ENCODE measurements around the gene PTPRH. TPM values are rescaled to one million over a fixed set of nuclear protein-coding genes. Genes with fewer than 3 reads are reported as not detected.

PTPRH gene
- total RNA-seq, 1 experiment from 2014 or later = 15.9 TPM

DNA sequence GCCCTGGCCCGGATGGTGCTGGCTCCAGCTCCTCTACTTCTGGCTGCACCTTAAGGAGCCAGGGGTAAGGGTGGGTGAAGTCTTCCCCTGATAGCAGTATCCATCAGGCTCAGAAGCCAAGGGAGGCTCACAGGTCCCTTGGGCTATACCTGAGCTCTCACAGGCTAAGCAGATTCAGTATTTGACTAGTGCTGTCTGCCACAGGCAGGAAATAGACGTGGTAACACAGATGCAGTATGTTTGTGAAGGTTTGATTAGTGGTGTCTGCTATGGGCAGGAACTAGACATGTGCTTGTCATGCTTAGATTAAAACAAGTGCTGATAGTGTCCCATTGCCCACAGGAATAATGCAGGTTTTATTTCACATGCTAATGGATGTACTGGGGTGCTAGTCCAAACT is 33.2 kb downstream of the PTPRH start:
- H3K4me3 ChIP-seq (replicated peaks in 1 of 2; ENCODE audit: low read depth in 1 of 2, low read length in 2 of 2) = no peak overlapping the region
- peaks cover 0 to 5% of the 10 kb centered on the region in 2 experiments; a peak in 1 of 4 replicates for H3K9me3 ChIP-seq (ENCODE audit: control insufficient read depth in 1 of 2, insufficient read depth in 1 of 2, low read depth in 1 of 2, low read length in 2 of 2)
- no TSS peak for BruUV-seq (replicated peaks)
- no peak overlapping the region for H3K9ac ChIP-seq (ENCODE audit: low read length)
- intact Hi-C loops (cut with micrococcal nuclease) = no loop called here
- no peaks in the 10 kb centered on the region for H3K36me3 ChIP-seq (ENCODE audit: control insufficient read depth in 1 of 2, insufficient read depth in 2 of 2, low read length in 2 of 2)
- DNase-seq (ENCODE audit: low read depth, low spot score) (no peak), ATAC-seq (no peak)
- H2AFZ ChIP-seq (ENCODE audit: low read depth, low read length, poor library complexity, severe bottlenecking) = no peak overlapping the region
- H3K79me2 ChIP-seq (ENCODE audit: insufficient read depth, low read length) = no peaks in the 10 kb centered on the region
- RAD21 ChIA-PET (ENCODE audit: low non-redundant PET in 1 of 2, low total read pairs in 2 of 2, uncharacterized antibody in 2 of 2, unreplicated experiment in 2 of 2) = no interaction called here
- H3K27ac ChIP-seq (ENCODE audit: low read depth, low read length) = no peak overlapping the region; the same call in 1 of the 2 replicates
- POLR2A ChIA-PET = interaction anchor here (0.6 to 0.7 kb wide), 2 partner anchors 10 to 203 kb away, joined by 3 to 4 read pairs; no protein-coding TSS in a partner anchor
- H4K20me1 ChIP-seq (ENCODE audit: insufficient read depth) = no peaks in the 10 kb centered on the region
- H3K9me2 ChIP-seq (ENCODE audit: insufficient read depth) = no peaks in the 10 kb centered on the region
- no peaks in the 10 kb centered on the region for H3K27me3 ChIP-seq (ENCODE audit: insufficient read depth, low read length)
- H3K4me1 ChIP-seq (ENCODE audit: control insufficient read depth in 1 of 2, insufficient read depth in 2 of 2, low read length in 2 of 2) = peaks cover 17 to 59% of the 10 kb centered on the region in 2 experiments; a peak in 3 of 4 replicates
- CTCF ChIA-PET = interaction anchor here (0.8 to 2.4 kb wide), 4 partner anchors 10 to 35 kb away, joined by 3 to 13 read pairs (median 4); partner anchors contain the start of gene DNAAF3
- no peak overlapping the region for H3K4me2 ChIP-seq (ENCODE audit: low read length)
- TF ChIP-seq JUND (IDR thresholded peaks at IDR 0.05) (no peak), EGR1 (IDR thresholded peaks at IDR 0.05; ENCODE audit: low read depth) (no peak), CEBPB (IDR thresholded peaks at IDR 0.05; ENCODE audit: low read depth) (no peak), ZFX (IDR thresholded peaks at IDR 0.05) (no peak), SIN3A (IDR thresholded peaks at IDR 0.05; ENCODE audit: low read depth) (no peak), POLR2A (IDR thresholded peaks at IDR 0.05; ENCODE audit: borderline replicate concordance, extremely low read depth, insufficient read depth, insufficient read length) (no peak)

DNA sequence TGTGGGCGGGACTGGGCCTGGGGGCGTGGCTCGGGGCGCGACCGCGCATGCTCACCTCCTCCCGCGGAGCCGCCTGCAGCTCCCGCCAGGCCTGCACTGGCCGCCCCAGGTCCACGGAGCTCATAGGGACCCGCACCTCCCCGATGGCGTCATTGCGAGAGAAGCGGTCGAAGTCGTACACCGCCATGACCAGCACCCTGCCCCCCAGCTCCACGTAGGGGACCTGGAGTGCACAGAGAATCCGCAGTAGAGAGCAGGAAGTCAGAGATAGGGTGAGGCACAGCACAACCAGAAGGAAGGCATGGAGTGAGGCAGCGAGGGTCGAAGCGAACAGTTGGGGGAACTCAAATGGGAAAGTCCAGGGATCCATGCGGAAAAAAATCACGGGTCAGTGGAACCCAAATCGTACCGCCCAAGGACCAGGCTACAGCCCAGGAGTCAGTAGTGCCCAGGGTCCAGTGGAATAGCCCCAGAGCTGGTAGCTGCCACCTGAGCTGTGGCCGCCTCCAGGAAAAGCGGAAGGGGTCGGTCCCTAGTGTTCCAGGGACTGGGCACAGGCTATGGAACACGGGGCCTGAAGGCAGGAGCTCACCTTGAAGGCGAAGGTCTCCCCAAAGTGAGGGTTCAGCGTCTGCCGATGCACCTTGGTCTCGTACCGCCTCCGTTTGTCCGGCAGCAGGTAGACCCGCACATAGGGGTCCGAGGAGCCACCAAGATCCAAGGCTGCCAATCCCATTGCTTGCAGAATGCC is 34.0 kb downstream of the PTPRH start:
- H3K27me3 ChIP-seq (ENCODE audit: insufficient read depth, low read length) = no peaks in the 10 kb centered on the region
- ChIA-PET CTCF (interaction anchor here (0.8 to 2.4 kb wide), 4 partner anchors 9 to 16 kb away, joined by 3 to 13 read pairs (median 3); partner anchors contain the start of gene DNAAF3), RAD21 (ENCODE audit: low non-redundant PET in 1 of 2, low total read pairs in 2 of 2, uncharacterized antibody in 2 of 2, unreplicated experiment in 2 of 2) (no interaction called here), POLR2A (interaction anchor here (0.6 to 2.0 kb wide), 4 partner anchors 9 to 204 kb away, joined by 3 to 5 read pairs (median 4); no protein-coding TSS in a partner anchor)
- BruUV-seq (replicated peaks) = no TSS peak
- H3K36me3 ChIP-seq (ENCODE audit: control insufficient read depth in 1 of 2, insufficient read depth in 2 of 2, low read length in 2 of 2) = no peaks in the 10 kb centered on the region
- no peaks in the 10 kb centered on the region for H3K9me2 ChIP-seq (ENCODE audit: insufficient read depth)
- H3K4me3 ChIP-seq (replicated peaks in 1 of 2; ENCODE audit: low read depth in 1 of 2, low read length in 2 of 2) = no peak overlapping the region
- H2AFZ ChIP-seq (ENCODE audit: low read depth, low read length, poor library complexity, severe bottlenecking) = no peak overlapping the region
- DNase-seq (ENCODE audit: low read depth, low spot score) = no peak
- no peak overlapping the region for H3K9ac ChIP-seq (ENCODE audit: low read length)
- H3K4me1 ChIP-seq (ENCODE audit: control insufficient read depth in 1 of 2, insufficient read depth in 2 of 2, low read length in 2 of 2) = peaks cover 16 to 58% of the 10 kb centered on the region in 2 experiments; a peak in 3 of 4 replicates
- no peaks in the 10 kb centered on the region for H4K20me1 ChIP-seq (ENCODE audit: insufficient read depth)
- no peak overlapping the region for H3K4me2 ChIP-seq (ENCODE audit: low read length)
- intact Hi-C loops (cut with micrococcal nuclease) = no loop called here
- ATAC-seq = no peak
- H3K27ac ChIP-seq (ENCODE audit: low read depth, low read length) = no peak overlapping the region; the same call in 1 of the 2 replicates
- H3K9me3 ChIP-seq (ENCODE audit: control insufficient read depth in 1 of 2, insufficient read depth in 1 of 2, low read depth in 1 of 2, low read length in 2 of 2) = peaks cover 0 to 5% of the 10 kb centered on the region in 2 experiments; a peak in 1 of 4 replicates
- no peaks in the 10 kb centered on the region for H3K79me2 ChIP-seq (ENCODE audit: insufficient read depth, low read length)
- TF ChIP-seq ZNF274 (IDR thresholded peaks at IDR 0.05; ENCODE audit: low read depth, low read length) (no peak), CEBPB (IDR thresholded peaks at IDR 0.05; ENCODE audit: low read depth) (no peak), MAX (IDR thresholded peaks at IDR 0.05) (no peak), POLR2AphosphoS5 (IDR thresholded peaks at IDR 0.05; ENCODE audit: low read depth, low read length) (no peak), EGR1 (IDR thresholded peaks at IDR 0.05; ENCODE audit: low read depth) (no peak), REST (IDR thresholded peaks at IDR 0.05; ENCODE audit: low read depth) (no peak), FOSL1 (IDR thresholded peaks at IDR 0.05; ENCODE audit: low read depth) (no peak), SIN3A (IDR thresholded peaks at IDR 0.05; ENCODE audit: low read depth) (no peak), CBX3 (IDR thresholded peaks at IDR 0.05; ENCODE audit: low read depth) (no peak), RAD21 (IDR thresholded peaks at IDR 0.05; ENCODE audit: low read depth) (no peak)
- TF ChIP-seq, protein P1, sequence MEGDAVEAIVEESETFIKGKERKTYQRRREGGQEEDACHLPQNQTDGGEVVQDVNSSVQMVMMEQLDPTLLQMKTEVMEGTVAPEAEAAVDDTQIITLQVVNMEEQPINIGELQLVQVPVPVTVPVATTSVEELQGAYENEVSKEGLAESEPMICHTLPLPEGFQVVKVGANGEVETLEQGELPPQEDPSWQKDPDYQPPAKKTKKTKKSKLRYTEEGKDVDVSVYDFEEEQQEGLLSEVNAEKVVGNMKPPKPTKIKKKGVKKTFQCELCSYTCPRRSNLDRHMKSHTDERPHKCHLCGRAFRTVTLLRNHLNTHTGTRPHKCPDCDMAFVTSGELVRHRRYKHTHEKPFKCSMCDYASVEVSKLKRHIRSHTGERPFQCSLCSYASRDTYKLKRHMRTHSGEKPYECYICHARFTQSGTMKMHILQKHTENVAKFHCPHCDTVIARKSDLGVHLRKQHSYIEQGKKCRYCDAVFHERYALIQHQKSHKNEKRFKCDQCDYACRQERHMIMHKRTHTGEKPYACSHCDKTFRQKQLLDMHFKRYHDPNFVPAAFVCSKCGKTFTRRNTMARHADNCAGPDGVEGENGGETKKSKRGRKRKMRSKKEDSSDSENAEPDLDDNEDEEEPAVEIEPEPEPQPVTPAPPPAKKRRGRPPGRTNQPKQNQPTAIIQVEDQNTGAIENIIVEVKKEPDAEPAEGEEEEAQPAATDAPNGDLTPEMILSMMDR (IDR thresholded peaks at IDR 0.05 in 2 of 3, conservative IDR thresholded peaks at IDR 0.05 in 1 of 3; ENCODE audit: borderline replicate concordance in 1 of 3, insufficient read depth in 1 of 3, low read depth in 2 of 3, low read length in 2 of 3) = no peak
